HCT116 (cell line): ENCODE data around the gene KASH5.

Experiments used
- EZH2 ChIP-seq: fragments of 200-600 bp; sonication (generic); IDR thresholded peaks from 2 replicates; pipeline ENCODE4 v1.6.1; 2017; ENCODE audit warnings: antibody characterized with exemption, mixed run types
- FOSL1 ChIP-seq: IDR thresholded peaks from 2 replicates; pipeline ENCODE4 v1.6.1; 2012; ENCODE audit warnings: low read depth
- POLR2A ChIP-seq: IDR thresholded peaks from 2 replicates; pipeline ENCODE4 v1.7.0; 2011; ENCODE audit warnings: borderline replicate concordance; ENCODE audit not compliant: insufficient read depth, insufficient read length; ENCODE audit errors: extremely low read depth
- POLR2AphosphoS5 ChIP-seq: IDR thresholded peaks from 2 replicates; pipeline ENCODE4 v1.6.1; 2011; ENCODE audit warnings: mild to moderate bottlenecking, low read depth, low read length, moderate library complexity
- SP1 ChIP-seq: IDR thresholded peaks from 2 replicates; pipeline ENCODE4 v1.6.1; 2012; ENCODE audit warnings: low read depth
- SRF ChIP-seq: IDR thresholded peaks from 2 replicates; pipeline ENCODE4 v1.6.1; 2012; ENCODE audit warnings: low read depth
- TCF7L2 ChIP-seq: IDR thresholded peaks from 2 replicates; pipeline ENCODE4 v1.7.0; 2011; ENCODE audit warnings: borderline replicate concordance, inconsistent platforms; ENCODE audit not compliant: insufficient read depth, insufficient read length; ENCODE audit errors: extremely low read depth
- YY1 ChIP-seq: IDR thresholded peaks from 2 replicates; pipeline ENCODE4 v1.6.1; 2011; ENCODE audit warnings: low read length, low read depth, moderate library complexity, mild to moderate bottlenecking; ENCODE audit not compliant: insufficient replicate concordance; ENCODE audit errors: extremely low read depth
- ZFX ChIP-seq: fragments of 450-650 bp; IDR thresholded peaks from 2 replicates; pipeline ENCODE4 v1.6.1; 2017
- TF ChIP-seq, protein P1 (sequence below), 3 experiments: fragments of 200-600 bp in 1 of 3; sonication (generic) in 1 of 3; IDR thresholded peaks in 2 of 3; conservative IDR thresholded peaks in 1 of 3; 2 replicates each; pipeline ENCODE4 v1.5.1; 2012 to 2017; ENCODE audit warnings: low read depth in 2 of 3, low read length in 2 of 3, antibody characterized with exemption in 1 of 3, borderline replicate concordance in 1 of 3, control low read depth in 1 of 3, mild to moderate bottlenecking in 1 of 3, mixed read lengths in 1 of 3, mixed run types in 1 of 3, moderate library complexity in 1 of 3; ENCODE audit not compliant: insufficient read depth in 1 of 3
- TF ChIP-seq, protein P2 (sequence below): IDR thresholded peaks from 2 replicates; pipeline ENCODE4 v1.6.1; 2012; ENCODE audit warnings: low read depth
- TF ChIP-seq, protein P3 (sequence below): IDR thresholded peaks from 2 replicates; pipeline ENCODE4 v1.6.1; 2012
- TF ChIP-seq, protein P4 (sequence below): IDR thresholded peaks from 2 replicates; pipeline ENCODE4 v1.6.1; 2011; ENCODE audit warnings: mild to moderate bottlenecking, low read length, moderate library complexity; ENCODE audit not compliant: insufficient replicate concordance; ENCODE audit errors: extremely low read depth
- TF ChIP-seq, protein P5 (sequence below): IDR thresholded peaks from 2 replicates; pipeline ENCODE4 v1.6.1; 2012

DNA sequence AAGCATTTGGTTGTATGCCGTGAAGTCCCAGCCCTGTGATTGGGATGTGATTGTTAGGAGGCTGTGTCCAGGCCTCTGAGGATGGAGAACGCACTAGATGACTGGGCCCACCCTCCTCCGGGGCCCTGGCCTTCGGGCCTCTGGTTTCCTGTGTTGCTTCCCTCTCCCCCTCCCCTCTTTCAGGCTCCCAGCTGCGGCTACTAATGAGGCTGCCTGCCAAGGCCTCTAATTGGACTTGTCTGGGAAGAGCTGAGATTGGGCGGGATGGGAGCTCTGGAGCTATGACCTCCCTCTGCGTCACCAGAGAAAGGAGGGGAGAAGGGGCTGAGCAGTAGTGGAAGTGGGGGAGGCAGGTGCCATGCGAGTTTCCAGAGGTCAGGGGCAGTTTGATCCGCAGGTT lies 25.3 kb downstream of the KASH5 start:
- TF ChIP-seq TCF7L2 (no peak), YY1 (no peak), POLR2A (no peak), ZFX (no peak), SRF (no peak), EZH2 (no peak), POLR2AphosphoS5 (no peak), SP1 (no peak), FOSL1 (no peak)
- TF ChIP-seq, protein P1, sequence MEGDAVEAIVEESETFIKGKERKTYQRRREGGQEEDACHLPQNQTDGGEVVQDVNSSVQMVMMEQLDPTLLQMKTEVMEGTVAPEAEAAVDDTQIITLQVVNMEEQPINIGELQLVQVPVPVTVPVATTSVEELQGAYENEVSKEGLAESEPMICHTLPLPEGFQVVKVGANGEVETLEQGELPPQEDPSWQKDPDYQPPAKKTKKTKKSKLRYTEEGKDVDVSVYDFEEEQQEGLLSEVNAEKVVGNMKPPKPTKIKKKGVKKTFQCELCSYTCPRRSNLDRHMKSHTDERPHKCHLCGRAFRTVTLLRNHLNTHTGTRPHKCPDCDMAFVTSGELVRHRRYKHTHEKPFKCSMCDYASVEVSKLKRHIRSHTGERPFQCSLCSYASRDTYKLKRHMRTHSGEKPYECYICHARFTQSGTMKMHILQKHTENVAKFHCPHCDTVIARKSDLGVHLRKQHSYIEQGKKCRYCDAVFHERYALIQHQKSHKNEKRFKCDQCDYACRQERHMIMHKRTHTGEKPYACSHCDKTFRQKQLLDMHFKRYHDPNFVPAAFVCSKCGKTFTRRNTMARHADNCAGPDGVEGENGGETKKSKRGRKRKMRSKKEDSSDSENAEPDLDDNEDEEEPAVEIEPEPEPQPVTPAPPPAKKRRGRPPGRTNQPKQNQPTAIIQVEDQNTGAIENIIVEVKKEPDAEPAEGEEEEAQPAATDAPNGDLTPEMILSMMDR (IDR thresholded peaks at IDR 0.05 in 2 of 3, conservative IDR thresholded peaks at IDR 0.05 in 1 of 3; ENCODE audit: borderline replicate concordance in 1 of 3, insufficient read depth in 1 of 3, low read depth in 2 of 3, low read length in 2 of 3): no peak
- TF ChIP-seq, protein P2, sequence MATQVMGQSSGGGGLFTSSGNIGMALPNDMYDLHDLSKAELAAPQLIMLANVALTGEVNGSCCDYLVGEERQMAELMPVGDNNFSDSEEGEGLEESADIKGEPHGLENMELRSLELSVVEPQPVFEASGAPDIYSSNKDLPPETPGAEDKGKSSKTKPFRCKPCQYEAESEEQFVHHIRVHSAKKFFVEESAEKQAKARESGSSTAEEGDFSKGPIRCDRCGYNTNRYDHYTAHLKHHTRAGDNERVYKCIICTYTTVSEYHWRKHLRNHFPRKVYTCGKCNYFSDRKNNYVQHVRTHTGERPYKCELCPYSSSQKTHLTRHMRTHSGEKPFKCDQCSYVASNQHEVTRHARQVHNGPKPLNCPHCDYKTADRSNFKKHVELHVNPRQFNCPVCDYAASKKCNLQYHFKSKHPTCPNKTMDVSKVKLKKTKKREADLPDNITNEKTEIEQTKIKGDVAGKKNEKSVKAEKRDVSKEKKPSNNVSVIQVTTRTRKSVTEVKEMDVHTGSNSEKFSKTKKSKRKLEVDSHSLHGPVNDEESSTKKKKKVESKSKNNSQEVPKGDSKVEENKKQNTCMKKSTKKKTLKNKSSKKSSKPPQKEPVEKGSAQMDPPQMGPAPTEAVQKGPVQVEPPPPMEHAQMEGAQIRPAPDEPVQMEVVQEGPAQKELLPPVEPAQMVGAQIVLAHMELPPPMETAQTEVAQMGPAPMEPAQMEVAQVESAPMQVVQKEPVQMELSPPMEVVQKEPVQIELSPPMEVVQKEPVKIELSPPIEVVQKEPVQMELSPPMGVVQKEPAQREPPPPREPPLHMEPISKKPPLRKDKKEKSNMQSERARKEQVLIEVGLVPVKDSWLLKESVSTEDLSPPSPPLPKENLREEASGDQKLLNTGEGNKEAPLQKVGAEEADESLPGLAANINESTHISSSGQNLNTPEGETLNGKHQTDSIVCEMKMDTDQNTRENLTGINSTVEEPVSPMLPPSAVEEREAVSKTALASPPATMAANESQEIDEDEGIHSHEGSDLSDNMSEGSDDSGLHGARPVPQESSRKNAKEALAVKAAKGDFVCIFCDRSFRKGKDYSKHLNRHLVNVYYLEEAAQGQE: no peak
- TF ChIP-seq, protein P3, sequence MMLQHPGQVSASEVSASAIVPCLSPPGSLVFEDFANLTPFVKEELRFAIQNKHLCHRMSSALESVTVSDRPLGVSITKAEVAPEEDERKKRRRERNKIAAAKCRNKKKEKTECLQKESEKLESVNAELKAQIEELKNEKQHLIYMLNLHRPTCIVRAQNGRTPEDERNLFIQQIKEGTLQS: no peak
- TF ChIP-seq, protein P4, sequence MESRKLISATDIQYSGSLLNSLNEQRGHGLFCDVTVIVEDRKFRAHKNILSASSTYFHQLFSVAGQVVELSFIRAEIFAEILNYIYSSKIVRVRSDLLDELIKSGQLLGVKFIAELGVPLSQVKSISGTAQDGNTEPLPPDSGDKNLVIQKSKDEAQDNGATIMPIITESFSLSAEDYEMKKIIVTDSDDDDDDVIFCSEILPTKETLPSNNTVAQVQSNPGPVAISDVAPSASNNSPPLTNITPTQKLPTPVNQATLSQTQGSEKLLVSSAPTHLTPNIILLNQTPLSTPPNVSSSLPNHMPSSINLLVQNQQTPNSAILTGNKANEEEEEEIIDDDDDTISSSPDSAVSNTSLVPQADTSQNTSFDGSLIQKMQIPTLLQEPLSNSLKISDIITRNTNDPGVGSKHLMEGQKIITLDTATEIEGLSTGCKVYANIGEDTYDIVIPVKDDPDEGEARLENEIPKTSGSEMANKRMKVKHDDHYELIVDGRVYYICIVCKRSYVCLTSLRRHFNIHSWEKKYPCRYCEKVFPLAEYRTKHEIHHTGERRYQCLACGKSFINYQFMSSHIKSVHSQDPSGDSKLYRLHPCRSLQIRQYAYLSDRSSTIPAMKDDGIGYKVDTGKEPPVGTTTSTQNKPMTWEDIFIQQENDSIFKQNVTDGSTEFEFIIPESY: no peak
- TF ChIP-seq, protein P5, sequence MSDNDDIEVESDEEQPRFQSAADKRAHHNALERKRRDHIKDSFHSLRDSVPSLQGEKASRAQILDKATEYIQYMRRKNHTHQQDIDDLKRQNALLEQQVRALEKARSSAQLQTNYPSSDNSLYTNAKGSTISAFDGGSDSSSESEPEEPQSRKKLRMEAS: no peak
